A549 (cell line): Measurements from ENCODE around the gene GPR142. TPM values are rescaled to one million over a fixed set of nuclear protein-coding genes. Genes with fewer than 3 reads are reported as not detected.

Experiments
- ATAC-seq, 2 experiments: fragments of 200-7000 bp in 1 of 2; fragments of >200 bp in 1 of 2; cut with Nextera tagmentation in 1 of 2; cut with Tn5 transposase in 1 of 2; 3 replicates each; pipeline versions ENCODE4 v1.8.0 to v1.9.1; 2018 to 2020; ENCODE audit warnings: mild to moderate bottlenecking in 1 of 2, moderate library complexity in 1 of 2
- CTCF ChIA-PET: fragments of 300-600 bp; sonication (Branson Sonifier 250); formaldehyde crosslinking; extraction: SDS; loops from one replicate; lab custom pipeline; 2021; ENCODE audit warnings: antibody characterized with exemption, inconsistent platforms; lab: Yijun Ruan, JAX
- POLR2A ChIA-PET: fragments of 350-600 bp; formaldehyde crosslinking; extraction: SDS; loops from one replicate; lab custom pipeline; 2021; ENCODE audit warnings: antibody characterized with exemption, inconsistent platforms; lab: Yijun Ruan, JAX
- DNase-seq, 2 experiments: peaks; one replicate each; pipeline versions ENCODE4 v3.0.0 to v3.0.0-alpha.2; 2011 to 2016; ENCODE audit warnings: low read depth in 1 of 2, low spot score in 1 of 2
- FAIRE-seq: peaks from 2 replicates; lab custom pipeline; 2011; peaks lifted over from hg19 to GRCh38; lab: Jason Lieb, UNC
- H3K27ac ChIP-seq, 2 experiments: fragments of >200 bp; sonication (Bioruptor Twin); formaldehyde crosslinking; 3 replicates each; pipeline ENCODE4 v1.5.1; 2016 to 2017
- H3K4me1 ChIP-seq: fragments of >200 bp; sonication (Bioruptor Twin); formaldehyde crosslinking; 3 replicates; pipeline ENCODE4 v1.6.1; 2016
- H3K4me2 ChIP-seq: fragments of >200 bp; sonication (Bioruptor Twin); formaldehyde crosslinking; 3 replicates; pipeline ENCODE4 v1.6.1; 2016
- H3K4me3 ChIP-seq: fragments of >200 bp; sonication (Bioruptor Twin); formaldehyde crosslinking; 3 replicates; pipeline ENCODE4 v1.5.1; 2016
- H3K9me3 ChIP-seq: fragments of >200 bp; sonication (Bioruptor Twin); formaldehyde crosslinking; 3 replicates; pipeline ENCODE4 v1.6.1; 2016
- BHLHE40 ChIP-seq: IDR thresholded peaks from 2 replicates; pipeline ENCODE4 v1.6.1; 2012; ENCODE audit warnings: low read depth, low read length, inconsistent platforms
- CBX8 ChIP-seq: fragments of 200-600 bp; sonication (generic); IDR thresholded peaks from 2 replicates; pipeline ENCODE4 v1.6.1; 2016
- CTCF ChIP-seq: fragments of >200 bp; sonication (Bioruptor Twin); formaldehyde crosslinking; IDR thresholded peaks from 3 replicates; pipeline ENCODE4 v1.5.1; 2016
- EHMT2 ChIP-seq: fragments of 200-600 bp; sonication (generic); IDR thresholded peaks from 2 replicates; pipeline ENCODE4 v1.6.1; 2016; ENCODE audit warnings: antibody characterized with exemption, low read depth, mild to moderate bottlenecking, moderate library complexity
- FOSB ChIP-seq: fragments of 250-450 bp; sonication (Bioruptor Pico); IDR thresholded peaks from 2 replicates; pipeline ENCODE4 v1.5.0; 2020; ENCODE audit warnings: mild to moderate bottlenecking, moderate library complexity
- FOSL2 ChIP-seq, 2 experiments: fragments of 450-650 bp in 1 of 2; fragments of >200 bp in 1 of 2; sonication (Bioruptor Twin) in 1 of 2; formaldehyde crosslinking; IDR thresholded peaks; 2 replicates each; pipeline versions ENCODE4 v1.5.0 to v1.6.1; 2016 to 2020; ENCODE audit warnings: mild to moderate bottlenecking in 1 of 2, moderate library complexity in 1 of 2
- HDAC2 ChIP-seq: fragments of 200-600 bp; sonication (generic); IDR thresholded peaks from 2 replicates; pipeline ENCODE4 v1.6.1; 2016
- JUNB ChIP-seq: fragments of >200 bp; sonication (Bioruptor Twin); formaldehyde crosslinking; IDR thresholded peaks from 2 replicates; pipeline ENCODE4 v1.6.1; 2016
- KDM1A ChIP-seq: fragments of 200-600 bp; sonication (generic); IDR thresholded peaks from 2 replicates; pipeline ENCODE4 v1.6.1; 2016; ENCODE audit warnings: low read depth, mild to moderate bottlenecking
- KDM5A ChIP-seq: fragments of 200-600 bp; sonication (generic); IDR thresholded peaks from 2 replicates; pipeline ENCODE4 v1.6.1; 2016; ENCODE audit warnings: antibody characterized with exemption, mild to moderate bottlenecking
- PHF8 ChIP-seq: fragments of 200-600 bp; sonication (generic); IDR thresholded peaks from 2 replicates; pipeline ENCODE4 v1.6.1; 2016; ENCODE audit warnings: low read depth, mild to moderate bottlenecking, antibody characterized with exemption, moderate library complexity, borderline replicate concordance
- RAD21 ChIP-seq, 2 experiments: fragments of >200 bp in 1 of 2; sonication (Bioruptor Twin) in 1 of 2; formaldehyde crosslinking in 1 of 2; IDR thresholded peaks in 1 of 2; conservative IDR thresholded peaks in 1 of 2; 2 replicates in 1 of 2; 3 replicates in 1 of 2; pipeline ENCODE4 v1.6.1; 2012 to 2018; ENCODE audit warnings: inconsistent platforms in 1 of 2
- SMC3 ChIP-seq: fragments of >200 bp; sonication (Bioruptor Twin); formaldehyde crosslinking; IDR thresholded peaks from 3 replicates; pipeline ENCODE4 v1.6.1; 2018; ENCODE audit warnings: inconsistent platforms
- ZC3H11A ChIP-seq: fragments of 450-650 bp; IDR thresholded peaks from 2 replicates; pipeline ENCODE4 v1.6.1; 2014; ENCODE audit warnings: antibody characterized with exemption, mild to moderate bottlenecking
- WGBS: methylation state at CpG from one replicate; pipeline ENCODE4 v1.1.6; 2017; ENCODE audit errors: missing lambda C conversion rate; 5-methylcytosine and 5-hydroxymethylcytosine counted together
- polyA plus RNA-seq, 4 experiments: library from polyadenylated mRNA; depleted of rRNA in 3 of 4; stranded (reverse); fragments of >200 nt; fragmentation: RNase III in 1 of 4; extraction: RNeasy Plus Mini Kit Qiagen cat#74134 plus additional on column Dnase treatment in 1 of 4; gene quantifications; 2 replicates in 3 of 4; 3 replicates in 1 of 4; pipeline ENCODE4 v1.2.3, GENCODE V29; 2011 to 2017
- TF ChIP-seq, protein P1 (sequence below): fragments of >200 bp; sonication (Bioruptor Twin); formaldehyde crosslinking; IDR thresholded peaks from 3 replicates; pipeline ENCODE4 v1.6.1; 2016
- TF ChIP-seq, protein P2 (sequence below): IDR thresholded peaks from 2 replicates; pipeline ENCODE4 v1.6.1; 2012; ENCODE audit warnings: low read depth, borderline replicate concordance

The GPR142 gene
- polyA plus RNA-seq, 2 of the 4 experiments (the other 2 are of a cell fraction) = not detected

DNA sequence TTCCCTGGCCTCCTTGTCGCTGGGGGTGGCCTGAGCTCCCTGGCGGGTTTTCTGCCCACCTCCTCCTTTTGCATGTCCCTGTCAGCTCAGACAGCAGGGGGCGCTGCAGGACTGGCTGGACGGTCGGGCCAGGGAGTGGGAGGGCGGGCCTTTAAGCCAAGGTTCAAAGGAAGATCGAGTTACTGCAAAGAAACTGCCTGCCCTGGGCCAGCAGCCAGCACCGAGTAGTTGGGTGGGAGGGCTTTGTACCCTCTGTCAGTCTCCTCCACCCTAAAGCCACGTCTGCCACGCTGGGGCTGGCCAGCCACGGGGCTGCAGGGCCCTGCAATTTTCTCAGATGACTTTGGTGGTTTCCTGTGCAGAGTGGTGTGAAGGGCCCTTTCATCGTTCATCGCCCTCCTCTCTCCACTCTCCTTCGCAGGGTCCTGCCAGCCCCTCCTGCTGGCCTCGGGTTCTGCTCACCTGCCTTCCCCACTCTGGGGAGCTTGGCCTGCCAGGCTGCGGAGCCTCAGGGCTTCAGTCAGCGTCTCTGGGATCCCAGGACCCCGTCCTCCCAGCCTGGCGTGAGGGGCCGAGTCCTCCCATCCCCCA lies 12.3 kb downstream of the GPR142 start (continued):
- no peak for TF ChIP-seq ZC3H11A
- TF ChIP-seq, protein P1, sequence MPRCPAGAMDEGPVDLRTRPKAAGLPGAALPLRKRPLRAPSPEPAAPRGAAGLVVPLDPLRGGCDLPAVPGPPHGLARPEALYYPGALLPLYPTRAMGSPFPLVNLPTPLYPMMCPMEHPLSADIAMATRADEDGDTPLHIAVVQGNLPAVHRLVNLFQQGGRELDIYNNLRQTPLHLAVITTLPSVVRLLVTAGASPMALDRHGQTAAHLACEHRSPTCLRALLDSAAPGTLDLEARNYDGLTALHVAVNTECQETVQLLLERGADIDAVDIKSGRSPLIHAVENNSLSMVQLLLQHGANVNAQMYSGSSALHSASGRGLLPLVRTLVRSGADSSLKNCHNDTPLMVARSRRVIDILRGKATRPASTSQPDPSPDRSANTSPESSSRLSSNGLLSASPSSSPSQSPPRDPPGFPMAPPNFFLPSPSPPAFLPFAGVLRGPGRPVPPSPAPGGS = no peak

- WGBS = 29% methylated on average over 17 of the region's 17 CpGs
- peak; percentile 47 to 66 for ATAC-seq
- DNase-seq = peak in 1 of 2 experiments; percentile 44
- no peak for FAIRE-seq
- POLR2A ChIA-PET = interaction anchor here (1.6 to 2.5 kb wide), 2 partner anchors 50 to 74 kb away, joined by 4 to 14 read pairs; no protein-coding TSS in a partner anchor
- Histone ChIP-seq H3K9me3 (no peaks in the 10 kb centered on the region), H3K4me3 (0 out of 3 replicates have a peak overlapping the region, but pooled peaks have one; percentile 4), H3K4me2 (peak overlapping the region; percentile 68), H3K27ac (peak overlapping the region; percentile 36 to 80; a peak in 5 of 6 replicates), H3K4me1 (peaks cover 14% of the 10 kb centered on the region)
- TF ChIP-seq RAD21 (conservative IDR thresholded peaks at IDR 0.05 in 1 of 2, IDR thresholded peaks at IDR 0.05 in 1 of 2) (peak in 1 of 2 experiments; percentile 18; a peak in 1 of 5 replicates), HDAC2 (no peak), CTCF (peak; percentile 16; the same call in 1 of the 3 replicates), PHF8 (no peak), EHMT2 (no peak), KDM5A (no peak), SMC3 (peak; percentile 8; the same call in 1 of the 3 replicates), FOSL2 (IDR thresholded peaks at IDR 0.05) (no peak), FOSL2 (CRISPR knock-in tag; IDR thresholded peaks at IDR 0.05) (no peak)
- TF ChIP-seq, protein P2, sequence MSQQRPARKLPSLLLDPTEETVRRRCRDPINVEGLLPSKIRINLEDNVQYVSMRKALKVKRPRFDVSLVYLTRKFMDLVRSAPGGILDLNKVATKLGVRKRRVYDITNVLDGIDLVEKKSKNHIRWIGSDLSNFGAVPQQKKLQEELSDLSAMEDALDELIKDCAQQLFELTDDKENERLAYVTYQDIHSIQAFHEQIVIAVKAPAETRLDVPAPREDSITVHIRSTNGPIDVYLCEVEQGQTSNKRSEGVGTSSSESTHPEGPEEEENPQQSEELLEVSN = no peak
- CTCF ChIA-PET = interaction anchor here (0.6 to 25.8 kb wide), 37 partner anchors 8 to 401 kb away, joined by 3 to 674 read pairs (median 6); partner anchors contain the start of genes BTBD17, CD300A, CD300LB and GPR142
These were observed 13.0 kb downstream of the GPR142 start for GRCh38 chr17:74380086-74380958.

DNA sequence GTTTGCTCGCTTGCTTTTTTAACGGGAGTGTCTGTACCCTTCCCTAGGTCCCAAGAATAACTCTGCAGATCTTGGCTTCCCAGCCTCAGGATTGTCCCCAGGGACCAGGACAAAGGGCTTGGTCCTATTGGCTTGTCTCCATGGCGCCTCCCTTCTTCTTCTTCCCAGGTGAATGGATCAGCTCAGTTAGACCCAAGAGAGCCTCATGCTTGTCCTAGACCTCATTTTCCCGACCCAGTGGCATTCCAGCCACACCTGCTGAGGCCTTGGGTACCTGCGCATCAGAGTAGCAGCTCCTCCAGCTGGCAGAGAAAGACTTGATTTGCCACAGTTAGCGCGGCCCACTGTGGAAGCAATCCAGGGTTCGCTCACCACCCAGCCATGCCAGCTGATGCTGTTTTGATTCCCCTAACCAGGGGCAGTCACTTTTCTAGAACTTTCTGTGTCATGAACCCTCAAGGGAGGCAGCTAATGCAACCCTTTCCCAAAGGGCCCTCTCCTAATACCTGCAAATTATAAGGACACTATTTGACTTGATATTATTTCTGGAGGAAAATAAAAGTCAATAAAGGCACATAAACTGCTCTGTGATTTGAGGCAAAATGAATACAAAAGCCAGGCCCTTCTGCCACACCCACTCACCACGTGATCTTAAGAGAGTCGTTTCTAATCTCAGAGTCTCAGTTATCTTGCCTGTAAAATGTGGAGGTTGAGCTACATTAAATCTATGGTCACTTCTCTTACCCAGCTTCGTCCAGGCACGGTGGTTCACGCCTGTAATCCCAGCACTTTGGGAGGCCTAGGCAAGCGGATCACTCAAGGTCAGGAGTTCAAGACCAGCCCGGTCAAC lies 13.9 kb downstream of the GPR142 start:
- DNase-seq (no peak), FAIRE-seq (no peak), ATAC-seq (no peak)
- Histone ChIP-seq H3K4me3 (no peak overlapping the region), H3K27ac (peak overlapping the region in 1 of 2 experiments; percentile 80; a peak in 3 of 6 replicates), H3K9me3 (no peaks in the 10 kb centered on the region), H3K4me2 (peak overlapping the region; percentile 68; the same call in 2 of the 3 replicates), H3K4me1 (peaks cover 14% of the 10 kb centered on the region)
- TF ChIP-seq CBX8 = no peak
- TF ChIP-seq FOSB = no peak
- TF ChIP-seq CTCF = 0 out of 3 replicates have a peak, but pooled peaks have one; percentile 3
- TF ChIP-seq JUNB = no peak
- no peak for TF ChIP-seq KDM1A
- no peak for TF ChIP-seq KDM5A
- no peak for TF ChIP-seq BHLHE40
- POLR2A ChIA-PET = interaction anchor here (2.5 kb wide), 1 partner anchor 49 kb away, joined by 14 read pairs; no protein-coding TSS in a partner anchor
- CTCF ChIA-PET = interaction anchor here (0.6 to 25.8 kb wide), 22 partner anchors 7 to 355 kb away, joined by 3 to 674 read pairs (median 22); partner anchors contain the start of genes BTBD17, CD300A, CD300LB and GPR142
- WGBS = 80% methylated on average over 15 of the region's 15 CpGs
